Body of pancreas (tissue), 4 donors: ENCODE measurements around the gene CHMP2B. TPM values are rescaled to one million over a fixed set of nuclear protein-coding genes. Genes with fewer than 3 reads are reported as not detected.

Experiments used
- ATAC-seq: fragments of 150-250 bp; one replicate; pipeline ENCODE4 v1.9.1; 2016
- DNase-seq, 4 donors: peaks; one replicate each; pipeline ENCODE4 v3.0.0-alpha.2; 2019
- H3K27ac ChIP-seq, 4 donors: fragments of 200-600 bp; sonication (generic); 1 replicate in 3 of 4; 2 replicates in 1 of 4; pipeline versions ENCODE4 v1.5.1 to v1.6.1; 2016 to 2019; ENCODE audit warnings: mild to moderate bottlenecking in 1 of 4, mixed read lengths in 1 of 4, moderate library complexity in 1 of 4
- H3K27me3 ChIP-seq, 2 donors: fragments of 200-600 bp; sonication (generic); one replicate each; pipeline ENCODE4 v1.6.0; 2016; ENCODE audit warnings: mild to moderate bottlenecking in 1 of 2
- H3K36me3 ChIP-seq, 2 donors: fragments of 200-600 bp; sonication (generic); replicated peaks in 1 of 2; 2 replicates each; pipeline ENCODE4 v1.5.1; 2016; ENCODE audit warnings: low read depth in 2 of 2; ENCODE audit not compliant: insufficient read depth in 1 of 2
- H3K4me1 ChIP-seq: fragments of 200-600 bp; sonication (generic); one replicate; pipeline ENCODE4 v1.6.0; 2016
- H3K4me3 ChIP-seq, 2 donors: fragments of 200-600 bp; sonication (generic); 1 replicate in 1 of 2; 2 replicates in 1 of 2; pipeline ENCODE4 v1.5.1; 2016 to 2019
- H3K9me3 ChIP-seq, 3 donors: fragments of 200-600 bp; sonication (generic); 1 replicate in 2 of 3; 2 replicates in 1 of 3; pipeline ENCODE4 v1.5.1; 2016
- POLR2A ChIP-seq, 3 donors: fragments of 450-650 bp; IDR thresholded peaks; one replicate each; pipeline ENCODE4 v1.6.1; 2016; ENCODE audit warnings: antibody characterized with exemption in 3 of 3, mild to moderate bottlenecking in 2 of 3
- WGBS, 2 donors: methylation state at CpG; one replicate each; pipeline ENCODE4 v1.1.5; 2017; 5-methylcytosine and 5-hydroxymethylcytosine counted together
- intact Hi-C: fragments of 100-400 bp; cut with DNase I; formaldehyde crosslinking; loops from one replicate; pipeline ENCODE4 v1.15.1; 2023
- total RNA-seq, 2 donors: library from RNA; depleted of rRNA; stranded (reverse); fragments of >200 nt; gene quantifications; one replicate each; pipeline ENCODE4 v1.1.0, GENCODE V29; 2016
- TF ChIP-seq, protein P1 (sequence below), 7 experiments: fragments of 450-650 bp in 4 of 7; fragments of 200-600 bp in 3 of 7; sonication (generic) in 3 of 7; IDR thresholded peaks; one replicate each; pipeline ENCODE4 v1.5.1; 2016 to 2019; ENCODE audit warnings: antibody characterized with exemption in 7 of 7

Gene CHMP2B
- total RNA-seq, 2 donors from 2014 or later: 22.1 to 33.3 TPM

DNA sequence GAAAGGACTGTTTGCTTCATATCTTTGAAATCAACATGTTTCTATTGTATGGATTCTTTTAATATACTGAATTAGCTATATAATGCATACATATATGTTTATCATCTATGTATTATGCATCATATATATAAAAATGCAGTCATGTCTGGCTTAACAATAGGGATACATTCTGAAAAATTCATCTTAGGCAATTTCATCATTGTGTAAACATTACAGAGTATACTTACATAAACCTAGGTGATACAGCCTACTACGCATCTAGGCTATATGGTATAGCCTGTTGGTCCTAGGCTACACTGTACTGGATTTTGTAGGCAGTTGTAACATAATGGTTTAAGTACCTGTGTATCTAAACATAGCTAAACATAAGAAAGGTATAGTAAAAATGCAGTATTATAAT lies 21.7 kb downstream of the CHMP2B start:
- no peak for DNase-seq
- H3K4me1 ChIP-seq: no peaks in the 10 kb centered on the region
- TF ChIP-seq POLR2A (IDR thresholded peaks at IDR 0.05): no peak
- TF ChIP-seq, protein P1, sequence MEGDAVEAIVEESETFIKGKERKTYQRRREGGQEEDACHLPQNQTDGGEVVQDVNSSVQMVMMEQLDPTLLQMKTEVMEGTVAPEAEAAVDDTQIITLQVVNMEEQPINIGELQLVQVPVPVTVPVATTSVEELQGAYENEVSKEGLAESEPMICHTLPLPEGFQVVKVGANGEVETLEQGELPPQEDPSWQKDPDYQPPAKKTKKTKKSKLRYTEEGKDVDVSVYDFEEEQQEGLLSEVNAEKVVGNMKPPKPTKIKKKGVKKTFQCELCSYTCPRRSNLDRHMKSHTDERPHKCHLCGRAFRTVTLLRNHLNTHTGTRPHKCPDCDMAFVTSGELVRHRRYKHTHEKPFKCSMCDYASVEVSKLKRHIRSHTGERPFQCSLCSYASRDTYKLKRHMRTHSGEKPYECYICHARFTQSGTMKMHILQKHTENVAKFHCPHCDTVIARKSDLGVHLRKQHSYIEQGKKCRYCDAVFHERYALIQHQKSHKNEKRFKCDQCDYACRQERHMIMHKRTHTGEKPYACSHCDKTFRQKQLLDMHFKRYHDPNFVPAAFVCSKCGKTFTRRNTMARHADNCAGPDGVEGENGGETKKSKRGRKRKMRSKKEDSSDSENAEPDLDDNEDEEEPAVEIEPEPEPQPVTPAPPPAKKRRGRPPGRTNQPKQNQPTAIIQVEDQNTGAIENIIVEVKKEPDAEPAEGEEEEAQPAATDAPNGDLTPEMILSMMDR (IDR thresholded peaks at IDR 0.05): no peak
- intact Hi-C loops: no loop called here
- H3K27me3 ChIP-seq: no peaks in the 10 kb centered on the region
- peaks cover 0 to 12% of the 10 kb centered on the region in 2 donors for H3K36me3 ChIP-seq
- no peak overlapping the region for H3K4me3 ChIP-seq
- WGBS, 2 donors: 92 to 96% methylated on average over 1 of the region's 1 CpG
- no peaks in the 10 kb centered on the region for H3K9me3 ChIP-seq
- ATAC-seq: no peak
- H3K27ac ChIP-seq: no peak overlapping the region

DNA sequence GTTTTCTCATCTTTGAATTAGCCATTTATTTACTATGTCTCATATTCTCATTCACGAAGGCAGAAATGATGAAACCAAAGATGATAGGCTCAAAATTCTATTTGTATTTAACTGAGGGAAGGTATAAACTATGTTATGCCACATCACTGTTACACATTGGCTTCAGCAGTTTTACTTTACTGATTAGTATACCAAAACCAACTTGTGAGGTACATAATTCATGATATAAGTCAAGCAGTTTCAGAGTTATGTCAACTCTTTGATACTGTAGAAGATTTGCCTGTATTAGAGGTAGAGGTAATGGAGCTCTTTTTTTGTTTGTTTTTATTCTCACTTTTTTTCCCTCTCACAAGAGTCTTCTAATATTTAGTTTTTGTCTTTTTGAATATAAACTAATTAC lies 22.9 kb downstream of the CHMP2B start:
- WGBS, 2 donors: 81 to 85% methylated on average over 1 of the region's 1 CpG
- no peaks in the 10 kb centered on the region for H3K9me3 ChIP-seq
- DNase-seq: no peak
- peaks cover 0 to 12% of the 10 kb centered on the region in 2 donors for H3K36me3 ChIP-seq
- intact Hi-C loops: no loop called here
- H3K27ac ChIP-seq: no peak overlapping the region
- TF ChIP-seq POLR2A (IDR thresholded peaks at IDR 0.05): no peak
- TF ChIP-seq, protein P1 (IDR thresholded peaks at IDR 0.05): no peak
- H3K4me1 ChIP-seq: no peaks in the 10 kb centered on the region
- H3K27me3 ChIP-seq: no peaks in the 10 kb centered on the region
- ATAC-seq: no peak
- no peak overlapping the region for H3K4me3 ChIP-seq

DNA sequence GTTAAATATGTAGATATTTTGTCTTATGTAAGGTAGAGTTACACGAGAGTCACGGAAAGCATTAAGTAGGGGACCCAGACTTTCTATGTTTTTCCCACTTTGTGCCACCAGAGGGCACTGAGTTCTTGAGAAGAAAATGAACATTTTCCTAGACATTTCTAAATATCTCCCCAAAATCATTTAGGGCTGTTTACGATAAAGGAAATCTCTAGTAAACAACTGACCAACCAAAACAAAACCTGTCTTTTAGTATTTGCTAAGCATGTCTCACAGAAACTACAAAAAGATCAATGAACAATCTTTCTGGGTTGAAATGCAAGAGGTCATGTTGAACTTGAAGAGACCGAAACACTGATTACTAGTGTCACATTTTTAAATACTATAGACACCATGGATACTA lies 33.2 kb downstream of the CHMP2B start:
- Histone ChIP-seq H3K27me3 (no peaks in the 10 kb centered on the region), H3K9me3 (no peaks in the 10 kb centered on the region), H3K4me3 (no peak overlapping the region), H3K4me1 (peaks cover 3% of the 10 kb centered on the region), H3K36me3 (no peaks in the 10 kb centered on the region), H3K27ac (no peak overlapping the region)
- DNase-seq: peak; percentile 52 to 75 (median 57)
- WGBS, 2 donors: 29 to 31% methylated on average over 4 of the region's 4 CpGs
- ATAC-seq: peak; percentile 53
- no peak for TF ChIP-seq POLR2A (IDR thresholded peaks at IDR 0.05)
- TF ChIP-seq, protein P1 (IDR thresholded peaks at IDR 0.05): peak; percentile 23 to 74 (median 54)
- intact Hi-C loops: no loop called here

DNA sequence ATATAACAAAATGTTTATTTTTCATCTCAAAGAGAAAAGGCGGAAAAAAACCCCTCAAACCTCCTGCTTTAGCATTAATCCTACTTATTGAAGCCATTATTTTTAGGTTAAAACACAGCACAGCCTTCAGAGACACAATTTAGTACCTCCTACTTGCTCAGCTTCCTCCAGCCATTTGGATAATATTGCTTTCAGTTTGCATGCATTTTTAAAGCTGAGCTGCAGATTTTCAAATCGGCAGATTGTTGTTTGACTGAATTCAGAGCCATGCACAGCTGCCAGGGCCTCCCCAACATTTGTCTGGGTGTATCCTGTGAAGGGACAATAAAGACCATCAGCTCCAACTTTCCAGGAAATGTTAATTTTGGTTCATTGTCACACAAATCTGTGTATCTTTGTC lies 34.8 kb downstream of the CHMP2B start:
- no peak for DNase-seq
- WGBS, 2 donors: 36 to 53% methylated on average over 2 of the region's 2 CpGs

More for the DNA sequence above, 34.8 kb downstream of the CHMP2B start:
- TF ChIP-seq, protein P1 (IDR thresholded peaks at IDR 0.05): no peak
- TF ChIP-seq POLR2A (IDR thresholded peaks at IDR 0.05): no peak
- H3K36me3 ChIP-seq: no peaks in the 10 kb centered on the region
- no peaks in the 10 kb centered on the region for H3K27me3 ChIP-seq
- intact Hi-C loops: no loop called here
- no peak overlapping the region for H3K4me3 ChIP-seq
- peaks cover 3% of the 10 kb centered on the region for H3K4me1 ChIP-seq
- no peak overlapping the region for H3K27ac ChIP-seq
- H3K9me3 ChIP-seq: no peaks in the 10 kb centered on the region
- ATAC-seq: no peak
